ENCODE data around the gene NR2C2AP.
"Not testable (repeated sequence)": the region's sequence is repeated elsewhere in the genome, so short reads cannot be mapped to it uniquely, and the experiment has no call there.

Gene NR2C2AP

GRCh38 chr19:19179548-19180441 lies 23.4 kb downstream of the NR2C2AP start:
- DNase-seq = no peak

GRCh38 chr19:19176950-19177349 lies 26.3 kb downstream of the NR2C2AP start:
- DNase-seq = no peak

- not testable (repeated sequence) for DNase-seq
Measured at GRCh38 chr19:19173243-19173642, 30.0 kb downstream of the NR2C2AP start.

GRCh38 chr19:19171821-19172532 lies 31.2 kb downstream of the NR2C2AP start:
- DNase-seq = no peak

GRCh38 chr19:19170873-19171672 lies 32.1 kb downstream of the NR2C2AP start:
- no peak for DNase-seq

- DNase-seq = peak; percentile 71
Measured at GRCh38 chr19:19170053-19170872, 33.0 kb downstream of the NR2C2AP start, which contains the start of gene MEF2B. Gene MEF2B, minus strand, starts transcription at chr19:19170263. Its CDS starts 19,528 bp downstream, at chr19:19150735.

GRCh38 chr19:19169236-19170052 lies 33.8 kb downstream of the NR2C2AP start:
- DNase-seq = no peak

GRCh38 chr19:19167612-19168011 lies 35.6 kb downstream of the NR2C2AP start:
- no peak for DNase-seq

- no peak for DNase-seq
Measured at GRCh38 chr19:19165396-19165795, 37.8 kb downstream of the NR2C2AP start.

- DNase-seq = no peak
Measured at GRCh38 chr19:19162495-19162894, 40.7 kb downstream of the NR2C2AP start.

- no peak for DNase-seq
Measured at GRCh38 chr19:19160461-19161035, 42.7 kb downstream of the NR2C2AP start.

GRCh38 chr19:19159534-19159933 lies 43.7 kb downstream of the NR2C2AP start:
- no peak for DNase-seq

GRCh38 chr19:19157808-19158207 lies 45.4 kb downstream of the NR2C2AP start:
- no peak for DNase-seq

GRCh38 chr19:19155495-19156219 lies 47.6 kb downstream of the NR2C2AP start:
- DNase-seq = no peak

GRCh38 chr19:19154768-19155494 lies 48.3 kb downstream of the NR2C2AP start:
- DNase-seq = no peak

- DNase-seq = no peak
Measured at GRCh38 chr19:19152668-19153384, 50.4 kb downstream of the NR2C2AP start.

GRCh38 chr19:19151418-19151817 lies 51.8 kb downstream of the NR2C2AP start:
- DNase-seq = no peak
